Epithelial cell of esophagus (primary cell): Measurements from ENCODE around the gene AMIGO1.

Experiments used
- DNase-seq: peaks from one replicate; pipeline ENCODE4 v3.0.0; 2010; ENCODE audit warnings: low read depth
- H3K4me3 ChIP-seq: 2 replicates; pipeline ENCODE4 v1.5.1; 2011; ENCODE audit warnings: mild to moderate bottlenecking, low read length, control low read depth
- TF ChIP-seq, protein P1 (sequence below): IDR thresholded peaks from 2 replicates; pipeline ENCODE4 v1.5.1; 2011; ENCODE audit warnings: low read depth, mild to moderate bottlenecking, low read length, control low read depth, inconsistent platforms; ENCODE audit not compliant: insufficient read depth; ENCODE audit errors: missing control alignments

AMIGO1 gene

GRCh38 chr1:109531826-109532364 lies 22.4 kb upstream of the AMIGO1 start:
- no peak overlapping the region for H3K4me3 ChIP-seq
- TF ChIP-seq, protein P1, sequence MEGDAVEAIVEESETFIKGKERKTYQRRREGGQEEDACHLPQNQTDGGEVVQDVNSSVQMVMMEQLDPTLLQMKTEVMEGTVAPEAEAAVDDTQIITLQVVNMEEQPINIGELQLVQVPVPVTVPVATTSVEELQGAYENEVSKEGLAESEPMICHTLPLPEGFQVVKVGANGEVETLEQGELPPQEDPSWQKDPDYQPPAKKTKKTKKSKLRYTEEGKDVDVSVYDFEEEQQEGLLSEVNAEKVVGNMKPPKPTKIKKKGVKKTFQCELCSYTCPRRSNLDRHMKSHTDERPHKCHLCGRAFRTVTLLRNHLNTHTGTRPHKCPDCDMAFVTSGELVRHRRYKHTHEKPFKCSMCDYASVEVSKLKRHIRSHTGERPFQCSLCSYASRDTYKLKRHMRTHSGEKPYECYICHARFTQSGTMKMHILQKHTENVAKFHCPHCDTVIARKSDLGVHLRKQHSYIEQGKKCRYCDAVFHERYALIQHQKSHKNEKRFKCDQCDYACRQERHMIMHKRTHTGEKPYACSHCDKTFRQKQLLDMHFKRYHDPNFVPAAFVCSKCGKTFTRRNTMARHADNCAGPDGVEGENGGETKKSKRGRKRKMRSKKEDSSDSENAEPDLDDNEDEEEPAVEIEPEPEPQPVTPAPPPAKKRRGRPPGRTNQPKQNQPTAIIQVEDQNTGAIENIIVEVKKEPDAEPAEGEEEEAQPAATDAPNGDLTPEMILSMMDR: no peak
- no peak for DNase-seq

- TF ChIP-seq, protein P1: no peak
Observed at GRCh38 chr1:109531380-109531779, 21.9 kb upstream of the AMIGO1 start.

DNA sequence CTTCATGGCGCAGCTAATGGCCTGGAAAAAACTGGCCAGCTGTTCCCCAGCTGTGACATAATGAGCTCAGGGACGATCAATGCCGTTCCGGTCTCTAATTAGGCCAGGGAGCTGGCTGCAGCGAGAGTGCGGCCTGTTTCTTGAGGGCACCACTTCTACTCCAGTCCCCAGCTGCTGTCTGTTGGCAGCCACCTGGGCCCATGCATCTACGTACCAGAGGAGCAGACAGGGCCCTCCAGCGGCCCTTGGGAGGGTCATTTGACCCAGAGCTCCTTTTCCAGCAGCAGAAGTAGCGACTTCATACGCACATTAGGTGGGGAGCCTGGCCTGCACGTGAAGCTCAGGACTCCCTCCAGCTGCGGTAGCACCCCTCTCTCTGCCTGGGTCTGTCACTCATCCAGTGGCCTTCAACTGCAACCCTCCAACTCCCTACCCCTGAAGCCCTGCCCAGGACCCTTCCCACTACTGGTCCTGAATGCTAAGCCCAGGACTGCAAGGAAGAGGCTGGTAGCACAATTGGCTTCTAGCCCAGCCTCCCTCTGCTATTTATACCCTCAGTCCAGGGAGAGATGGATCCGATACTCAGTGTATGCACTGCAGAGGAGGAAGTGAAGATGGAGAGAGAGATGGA lies 21.0 kb upstream of the AMIGO1 start:
- no peak for DNase-seq
- TF ChIP-seq, protein P1: no peak
- H3K4me3 ChIP-seq: no peak overlapping the region

More at GRCh38 chr1:109531380-109531779, 21.9 kb upstream of the AMIGO1 start:
- no peak for DNase-seq
- H3K4me3 ChIP-seq: no peak overlapping the region

GRCh38 chr1:109529881-109530456 lies 20.4 kb upstream of the AMIGO1 start:
- TF ChIP-seq, protein P1: no peak
- no peak for DNase-seq
- no peak overlapping the region for H3K4me3 ChIP-seq

GRCh38 chr1:109528712-109529111 lies 19.2 kb upstream of the AMIGO1 start:
- TF ChIP-seq, protein P1: no peak
- DNase-seq: no peak
- no peak overlapping the region for H3K4me3 ChIP-seq

DNA sequence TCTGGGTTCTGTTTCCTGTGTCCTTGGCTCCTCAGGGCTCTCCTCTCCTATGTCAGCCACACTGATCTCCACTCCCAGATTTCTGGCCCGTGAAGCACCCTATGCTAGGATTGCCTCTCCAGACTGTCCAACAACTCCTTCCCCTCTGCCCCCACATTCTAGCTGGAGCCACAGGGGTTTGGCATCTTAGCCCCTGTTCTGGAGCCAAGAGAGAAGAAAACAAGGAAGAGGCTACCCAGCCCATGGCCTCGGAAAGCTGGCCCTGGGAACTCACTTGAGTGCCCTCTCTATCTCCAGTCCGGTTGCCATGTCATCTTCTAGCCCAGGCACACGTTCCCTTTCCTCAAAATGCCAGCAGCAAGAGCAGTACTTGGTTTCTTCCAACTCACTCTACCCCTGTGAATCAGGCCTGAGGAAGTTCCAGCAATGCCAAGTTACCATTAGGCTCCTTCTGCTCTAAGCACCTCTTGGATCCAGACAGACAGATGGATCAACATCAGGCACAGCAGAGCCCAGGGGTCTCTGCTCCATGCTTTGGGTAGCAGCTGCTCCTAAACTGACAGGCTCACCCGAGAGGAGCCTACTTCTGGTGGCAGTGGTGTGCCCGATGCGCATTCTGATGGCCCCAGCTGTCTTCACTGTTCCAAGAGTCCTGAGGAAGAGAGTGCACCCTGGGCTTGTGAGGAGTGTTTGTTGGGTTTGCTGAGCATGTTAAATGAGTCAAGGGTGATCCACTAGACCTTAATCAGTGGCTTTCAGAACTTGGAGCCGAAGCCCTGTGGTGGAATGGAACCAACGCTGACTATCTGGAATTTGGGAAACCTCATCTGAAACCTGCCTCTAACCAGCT lies 18.5 kb upstream of the AMIGO1 start:
- DNase-seq: no peak
- H3K4me3 ChIP-seq: no peak overlapping the region
- TF ChIP-seq, protein P1: no peak
